GM18517 (cell line): ENCODE data around the gene ACVR1B.

ENCODE experiments used
- ATAC-seq: cut with Tn5 transposase; IDR thresholded peaks from one replicate; pipeline ENCODE4 v1.9.1; 2021; ENCODE audit warnings: mild to moderate bottlenecking, moderate library complexity; ENCODE audit not compliant: unreplicated experiment

Gene ACVR1B

DNA sequence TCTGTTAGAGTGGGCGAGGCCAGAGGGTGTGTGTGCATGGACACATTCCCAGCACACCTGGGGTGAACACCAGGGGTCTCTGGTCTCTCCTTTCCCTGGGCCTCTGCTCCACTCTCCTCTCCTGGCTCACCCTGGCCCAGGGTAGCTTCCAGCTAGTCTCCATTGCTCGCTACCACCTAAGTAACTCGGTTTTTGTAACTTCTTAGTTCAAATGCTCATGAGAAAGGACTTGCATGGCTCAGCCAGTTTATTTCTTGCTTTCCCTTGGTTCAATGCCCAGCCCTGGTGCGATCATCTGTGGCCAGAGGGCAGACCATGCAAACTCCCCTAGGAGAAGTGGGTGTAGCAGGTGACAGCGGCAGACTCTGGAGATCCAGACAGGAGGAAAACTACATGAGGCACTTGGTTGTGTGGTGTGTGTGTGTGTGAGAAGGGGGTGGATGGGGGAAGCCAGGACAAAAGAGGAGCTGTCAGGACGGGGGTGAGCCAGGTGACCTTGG is 8.9 kb upstream of the ACVR1B start:
- no peak for ATAC-seq

DNA sequence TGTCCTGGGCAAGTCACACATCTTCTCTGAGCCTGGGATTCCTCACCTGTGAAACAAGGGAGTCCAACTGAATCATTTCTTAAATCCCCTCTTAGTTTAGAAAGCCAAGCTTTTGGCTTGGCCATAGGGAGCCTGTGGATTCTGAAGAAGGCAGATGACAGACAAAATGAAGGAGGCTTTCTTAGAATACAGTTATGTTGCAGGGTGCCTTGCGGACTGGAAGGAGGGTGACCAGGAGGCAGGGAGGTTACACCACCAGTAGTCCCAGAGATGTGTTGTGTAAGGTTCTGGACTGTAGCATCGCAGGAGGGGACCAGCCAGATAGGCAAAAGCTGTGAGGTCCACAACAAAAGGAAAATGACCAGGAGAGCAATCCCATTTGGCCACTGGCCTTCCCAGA is 8.2 kb upstream of the ACVR1B start:
- no peak for ATAC-seq

DNA sequence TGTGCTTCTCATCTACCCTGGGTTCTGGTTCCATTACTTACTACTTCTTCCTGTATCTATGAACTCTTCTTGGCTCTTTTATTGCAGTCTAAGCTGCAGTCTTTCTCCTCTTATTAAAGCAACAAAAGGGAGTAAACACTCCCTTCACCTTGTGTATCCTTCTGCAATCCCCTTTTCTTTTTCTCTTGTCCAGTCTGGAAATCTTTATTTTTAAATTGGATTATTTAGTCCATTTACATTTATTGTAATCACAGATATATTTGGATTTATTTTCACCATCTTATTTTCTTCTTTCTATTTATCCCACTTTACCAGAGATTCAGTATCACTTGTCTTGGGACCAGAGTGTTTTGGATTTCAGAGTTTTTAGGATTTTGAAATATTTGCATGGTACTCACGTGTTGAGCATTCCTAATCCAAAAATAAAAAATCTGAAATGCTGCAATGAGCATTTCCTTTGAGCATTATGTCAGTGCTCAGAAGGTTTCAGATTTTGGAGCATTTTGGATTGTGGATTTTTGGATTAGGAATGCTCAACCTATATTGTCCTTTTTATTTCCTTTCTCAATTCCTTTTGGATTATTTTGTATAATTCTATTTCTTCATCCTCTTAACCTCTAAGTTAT is 6.8 kb upstream of the ACVR1B start:
- no peak for ATAC-seq

DNA sequence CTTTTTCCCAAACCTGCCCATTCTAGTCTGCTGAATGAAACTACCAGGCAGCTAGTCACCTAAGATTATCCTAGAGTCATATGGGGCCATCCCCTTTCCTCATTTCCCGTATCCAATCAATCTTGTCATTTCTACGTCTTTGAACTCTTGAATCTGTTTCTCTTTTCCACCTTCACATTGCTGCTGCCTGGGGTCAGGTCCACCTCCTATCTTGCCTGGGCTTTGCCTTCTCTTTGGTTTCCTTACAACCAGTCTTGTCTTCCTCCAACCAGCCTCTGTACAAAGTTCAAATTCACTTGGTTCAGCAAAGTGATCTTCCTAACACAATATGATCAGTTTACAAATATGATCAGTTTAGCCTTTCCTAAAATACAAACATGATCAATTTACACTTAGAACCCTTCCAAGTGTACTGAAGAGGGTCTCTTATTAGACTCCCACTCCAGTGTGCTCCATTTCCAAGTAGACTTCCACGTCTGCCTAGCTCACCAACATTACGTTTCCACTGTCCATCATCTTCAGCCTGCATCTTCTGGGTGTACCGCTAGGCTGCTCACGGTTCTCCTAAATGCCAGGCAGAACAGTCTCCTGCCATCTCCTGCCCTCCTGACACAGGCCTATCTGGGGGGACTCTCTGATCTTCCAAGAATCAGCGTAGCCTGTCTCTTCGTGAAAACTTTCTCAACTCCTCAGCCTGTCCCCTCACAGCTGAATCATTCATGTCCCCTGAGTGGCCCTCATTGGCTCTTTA is 4.1 kb upstream of the ACVR1B start:
- no peak for ATAC-seq

DNA sequence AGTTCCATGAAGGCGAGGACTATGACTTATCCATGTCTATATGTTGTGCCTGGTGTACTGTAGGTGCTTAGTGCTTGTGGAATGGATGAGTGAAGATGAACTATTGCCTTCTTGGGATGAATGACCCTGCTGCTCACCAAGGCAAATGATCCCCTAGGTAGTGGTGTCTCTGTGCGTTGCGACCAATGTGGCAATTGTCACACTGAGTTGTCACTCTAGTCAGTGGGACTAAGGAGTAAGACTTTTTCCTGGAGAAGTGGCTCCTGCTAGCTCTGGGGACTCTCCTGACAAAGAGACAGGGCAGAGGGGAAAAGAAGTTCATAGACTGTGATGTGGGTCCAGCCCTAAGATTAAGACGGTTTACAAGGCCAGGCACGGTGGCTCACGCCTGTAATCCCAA is 3.4 kb upstream of the ACVR1B start:
- ATAC-seq, result no peak

DNA sequence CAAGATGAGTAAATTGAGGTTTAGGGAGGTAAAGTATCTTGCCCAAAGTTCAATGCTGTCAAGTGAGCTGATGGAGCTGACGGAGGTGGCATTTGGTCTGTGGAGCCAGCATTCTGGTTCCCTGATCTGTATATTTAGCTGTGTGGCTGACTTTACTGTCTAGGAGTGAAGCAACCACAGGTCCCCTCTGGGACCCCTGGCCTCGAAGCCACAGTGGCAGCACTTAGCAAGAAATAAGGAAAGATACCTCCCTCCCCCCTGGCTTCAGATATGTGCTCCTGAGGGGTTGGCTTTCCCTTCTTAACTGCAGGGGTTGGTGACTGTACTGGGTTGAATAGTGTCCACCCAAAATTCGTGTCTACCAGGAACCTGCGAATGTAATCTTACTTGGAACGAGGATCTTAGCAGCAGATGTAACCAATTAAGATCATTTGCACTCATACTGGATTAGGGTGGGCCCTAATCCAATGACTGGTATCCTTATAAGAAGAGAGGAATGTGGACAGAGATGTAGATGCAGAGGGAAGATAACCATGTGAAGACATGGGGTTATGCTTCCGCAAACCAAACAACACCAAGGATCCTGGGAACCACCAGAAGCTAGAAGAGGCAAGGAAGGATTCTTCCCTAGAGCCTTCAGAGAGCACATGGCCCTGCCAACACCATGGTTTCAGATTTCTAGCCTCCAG is 2.0 kb upstream of the ACVR1B start:
- no peak for ATAC-seq

DNA sequence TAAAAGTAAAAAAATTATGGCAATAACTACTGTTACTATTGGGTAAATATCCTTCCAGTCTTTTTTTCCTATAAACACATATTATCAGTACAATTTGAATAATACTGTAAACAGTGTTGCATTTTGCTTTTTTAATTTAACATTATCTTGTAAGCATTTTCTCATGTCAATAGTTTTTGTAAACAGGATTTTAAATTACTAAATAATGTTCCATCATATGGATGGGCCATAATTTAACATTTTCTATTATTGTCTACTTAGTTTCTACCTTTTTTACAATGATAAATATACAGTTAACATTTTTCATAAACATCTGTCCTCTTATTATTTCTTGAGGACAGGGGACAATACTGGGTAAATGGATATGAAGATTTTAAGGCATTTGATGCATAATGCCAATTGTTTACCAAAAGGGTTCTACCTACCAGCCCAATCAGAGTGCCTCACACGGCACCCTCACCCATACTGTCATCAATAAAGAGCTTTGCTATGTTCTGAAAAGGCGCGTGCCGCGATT is 759 bp upstream of the ACVR1B start:
- ATAC-seq, result no peak

DNA sequence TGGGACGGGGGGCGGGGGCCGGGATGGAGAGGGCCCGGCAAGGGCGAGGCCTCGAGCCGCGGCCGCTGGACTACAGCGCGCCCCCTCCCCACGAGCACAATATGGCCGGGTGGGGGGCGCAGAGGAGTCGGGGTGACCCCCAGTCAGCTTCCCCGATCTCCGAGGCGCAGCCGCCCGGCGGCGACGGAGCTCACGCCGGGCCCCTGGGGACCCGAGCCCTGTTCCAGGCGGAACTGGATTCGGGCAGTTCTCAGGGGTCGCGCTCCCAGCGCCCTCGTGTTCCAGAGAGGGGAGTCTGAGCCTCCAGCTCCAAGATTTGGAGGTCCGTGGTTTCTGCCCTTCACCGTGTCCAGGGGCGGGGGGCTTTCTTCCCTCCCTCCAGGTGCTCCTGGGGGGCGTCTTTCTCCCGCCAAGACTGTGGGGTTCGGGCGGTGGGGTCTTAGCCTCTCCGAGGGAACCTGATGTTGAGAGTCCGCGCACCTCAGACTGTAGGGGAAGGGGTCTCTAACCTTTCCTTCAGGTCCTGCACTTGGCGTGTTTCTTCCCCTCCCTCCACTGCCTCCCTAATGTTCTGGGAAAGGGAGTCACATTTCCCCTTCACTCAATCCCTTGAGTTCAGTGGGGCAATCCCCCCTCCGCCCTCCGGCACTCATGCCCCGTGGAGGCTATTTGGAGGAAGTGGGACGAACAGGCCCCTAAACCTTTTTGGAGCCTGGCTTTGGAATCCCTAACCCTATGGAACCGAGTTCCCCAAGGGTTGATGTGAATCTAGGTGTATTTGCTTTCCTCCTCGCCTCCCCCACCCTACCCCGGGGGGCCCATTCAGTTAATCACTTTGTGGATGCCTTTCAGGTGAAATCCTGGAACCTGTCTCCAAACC is 584 bp downstream of the ACVR1B start:
- ATAC-seq, result no peak

DNA sequence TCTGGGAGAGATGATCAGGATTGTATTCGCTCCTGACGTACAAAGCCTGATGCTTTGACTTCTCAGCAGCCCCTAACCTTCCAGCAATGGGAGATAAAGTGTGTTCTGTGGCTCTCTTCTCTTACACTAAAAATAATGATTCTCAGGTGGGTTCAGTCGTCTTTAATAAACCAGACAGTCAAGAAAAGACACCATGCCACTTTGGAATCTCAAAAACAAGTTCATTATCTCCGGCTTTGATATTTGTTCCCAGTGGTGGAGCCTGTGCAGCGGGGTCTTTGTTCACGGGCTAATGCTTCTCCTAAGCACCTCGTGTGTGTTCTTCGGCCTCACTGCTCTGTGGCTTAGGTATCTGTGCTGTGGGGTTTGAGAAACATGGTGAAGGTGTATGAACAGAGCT is 1.6 kb downstream of the ACVR1B start:
- ATAC-seq, result no peak

DNA sequence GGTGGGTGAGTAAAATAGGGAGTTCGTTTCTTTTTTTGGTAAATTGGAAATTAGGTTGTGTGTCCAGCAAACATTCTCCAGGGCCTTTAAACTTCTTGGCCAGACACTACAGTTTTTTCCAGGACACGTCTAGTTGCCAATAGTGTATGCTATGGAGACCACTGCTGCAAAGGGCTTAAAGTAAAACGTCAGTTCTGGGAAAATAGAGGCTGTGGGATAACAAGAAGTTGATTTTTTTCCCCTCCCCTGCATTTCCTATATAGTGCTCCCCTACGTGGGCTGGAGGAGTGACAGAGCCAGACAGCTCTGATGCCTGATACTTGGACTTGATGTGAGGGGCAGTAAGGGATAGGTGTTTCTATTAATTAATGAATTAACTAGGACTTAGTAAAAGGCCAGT is 2.4 kb downstream of the ACVR1B start:
- ATAC-seq, result no peak

DNA sequence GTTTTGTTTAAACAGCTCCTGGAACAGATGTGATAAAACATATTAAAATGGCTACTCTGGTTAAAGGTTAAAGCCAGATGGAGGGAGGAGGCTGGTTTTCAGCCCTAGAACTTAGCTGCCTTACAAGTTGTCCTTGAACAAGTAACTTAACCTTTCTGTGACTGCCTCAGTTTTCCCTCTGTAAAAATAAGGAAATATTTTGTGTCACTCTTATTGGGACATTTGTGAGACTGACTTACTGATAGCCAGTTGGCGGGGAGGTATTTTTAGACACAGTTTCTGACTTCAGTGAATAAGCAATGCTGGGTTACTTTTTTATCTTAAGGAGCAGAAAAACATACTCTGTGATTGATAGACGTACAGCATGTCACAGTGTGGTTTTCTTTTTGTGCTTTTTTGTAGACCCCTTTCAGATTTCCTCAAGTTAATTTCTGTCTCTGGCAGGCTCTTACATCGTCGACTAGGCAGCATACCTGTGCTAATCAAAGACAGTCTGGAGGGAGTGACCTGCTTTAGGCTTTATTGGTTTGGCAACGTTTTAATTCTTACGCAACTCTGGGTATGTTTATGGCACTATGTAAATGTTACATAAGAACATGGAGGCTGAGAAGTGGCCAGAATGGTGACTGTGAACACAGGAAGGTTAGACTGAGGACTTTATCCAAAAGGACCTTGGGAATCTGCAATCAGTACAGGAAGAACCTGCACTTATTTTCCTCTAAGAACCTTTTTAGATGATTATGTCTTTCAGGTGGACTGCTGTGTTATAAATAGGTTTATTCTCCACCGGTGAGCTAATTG is 3.3 kb downstream of the ACVR1B start:
- ATAC-seq, result no peak

DNA sequence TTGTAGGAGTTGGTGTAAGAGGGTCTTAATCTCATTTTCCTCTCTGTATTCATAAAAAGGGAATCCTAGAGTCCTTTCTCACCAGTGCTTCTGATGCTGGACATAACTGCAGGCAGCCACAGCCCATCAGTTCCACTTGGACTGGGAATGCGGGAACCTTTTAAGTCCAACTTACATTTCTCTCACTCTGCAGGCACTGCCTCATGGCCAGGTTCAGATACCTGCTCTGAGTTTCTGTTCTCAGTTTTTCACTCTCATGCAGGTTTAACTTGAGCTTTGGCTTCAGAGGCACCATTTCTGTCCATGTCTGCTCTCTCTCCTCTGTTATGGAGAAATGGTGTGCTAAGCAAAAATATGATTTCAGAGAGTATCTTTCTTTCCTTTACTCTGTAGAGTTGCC is 4.2 kb downstream of the ACVR1B start:
- no peak for ATAC-seq

DNA sequence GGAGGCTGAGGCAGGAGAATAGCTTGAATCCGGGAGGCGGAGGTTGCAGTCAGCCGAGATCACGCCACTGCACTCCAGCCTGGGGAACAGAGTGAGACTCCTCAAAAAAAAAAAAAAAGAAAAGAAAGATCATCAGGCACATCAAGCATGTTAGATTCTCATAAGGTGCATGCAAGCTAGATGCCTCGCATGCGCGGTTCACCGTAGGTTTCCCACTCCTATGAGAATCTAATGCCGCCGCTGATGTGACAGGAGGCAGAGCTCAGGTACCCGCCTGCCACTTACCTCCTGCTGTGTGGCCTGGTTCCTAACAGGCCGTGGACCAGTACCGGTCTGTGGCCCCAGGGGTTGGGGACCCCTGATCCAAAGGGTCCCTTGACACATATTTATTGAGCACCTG is 7.0 kb downstream of the ACVR1B start:
- no peak for ATAC-seq

DNA sequence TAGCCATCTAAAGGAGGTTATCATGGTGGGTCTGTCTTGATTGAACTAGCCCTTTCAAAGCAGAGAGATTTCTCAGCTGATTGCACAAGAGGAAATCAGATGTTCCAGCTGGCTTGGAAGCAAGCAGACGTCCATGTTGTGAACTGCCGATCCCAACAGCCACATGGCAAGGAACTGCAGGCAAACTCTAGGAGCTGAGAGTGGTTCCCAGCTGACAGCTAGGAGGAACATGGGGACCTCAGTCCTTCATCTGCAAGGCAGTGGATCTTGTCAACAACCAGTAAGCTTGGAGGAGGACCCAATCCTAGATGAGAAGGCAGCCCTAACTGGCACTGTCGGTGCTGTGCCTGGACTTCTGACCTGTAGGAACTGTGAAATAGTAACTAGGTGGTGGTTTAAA is 7.7 kb downstream of the ACVR1B start:
- no peak for ATAC-seq

DNA sequence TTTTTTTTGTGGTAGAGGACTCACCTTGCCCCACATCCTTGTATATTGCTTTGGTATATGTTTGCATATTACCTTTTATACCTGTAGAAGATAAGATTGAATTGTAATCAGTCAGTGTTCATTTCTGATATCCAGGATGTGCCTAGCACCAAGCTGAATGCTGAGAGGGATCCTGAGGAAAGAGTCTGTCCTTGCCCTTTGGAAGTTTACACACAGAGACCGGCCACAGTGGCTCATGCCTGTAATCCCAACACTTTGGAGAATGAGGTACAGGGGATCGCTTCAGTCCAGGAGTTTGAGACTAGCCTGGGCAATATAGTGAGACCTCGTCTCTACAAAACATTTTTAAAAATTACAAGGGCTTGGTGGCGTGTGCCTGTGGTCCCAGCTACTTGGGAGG is 8.4 kb downstream of the ACVR1B start:
- no peak for ATAC-seq

DNA sequence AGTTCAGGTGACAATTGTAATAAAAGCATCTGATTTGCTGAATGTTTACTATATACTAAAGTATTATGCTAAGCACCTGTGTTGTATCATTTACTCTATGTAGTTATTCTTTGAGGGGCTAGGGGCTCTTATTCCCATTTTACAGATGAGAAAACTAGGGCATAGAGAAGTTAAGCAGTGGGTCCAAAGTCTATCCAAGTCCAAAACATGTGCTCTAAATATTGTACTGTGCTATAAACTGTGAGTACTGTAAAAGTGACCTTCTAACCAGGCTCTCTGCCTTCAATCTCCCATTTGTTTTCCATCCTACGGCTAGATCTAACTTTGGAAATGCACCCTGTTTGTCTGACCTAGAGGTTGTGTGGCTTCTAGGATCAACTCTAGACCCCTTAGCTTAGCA is 9.0 kb downstream of the ACVR1B start:
- no peak for ATAC-seq

DNA sequence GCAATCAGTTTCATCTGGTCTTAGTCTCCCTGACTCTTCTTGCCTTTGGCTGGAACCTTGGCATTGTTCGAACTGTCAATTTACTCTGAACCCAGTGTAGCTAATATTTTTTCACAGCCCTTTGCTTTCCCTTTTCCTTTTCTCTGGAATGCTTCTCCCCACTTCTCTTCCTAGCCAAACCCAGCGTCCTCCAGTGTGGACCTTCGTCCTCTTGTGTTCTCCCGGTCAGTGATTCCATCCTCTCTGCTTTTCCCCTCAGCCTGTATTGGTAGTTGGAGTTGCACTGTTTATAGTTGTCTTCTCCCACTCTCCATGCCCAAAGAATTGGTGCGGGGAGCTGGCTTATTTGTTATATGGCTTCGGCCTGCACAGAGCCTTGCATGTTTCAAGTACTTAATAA is 9.4 kb downstream of the ACVR1B start:
- no peak for ATAC-seq

DNA sequence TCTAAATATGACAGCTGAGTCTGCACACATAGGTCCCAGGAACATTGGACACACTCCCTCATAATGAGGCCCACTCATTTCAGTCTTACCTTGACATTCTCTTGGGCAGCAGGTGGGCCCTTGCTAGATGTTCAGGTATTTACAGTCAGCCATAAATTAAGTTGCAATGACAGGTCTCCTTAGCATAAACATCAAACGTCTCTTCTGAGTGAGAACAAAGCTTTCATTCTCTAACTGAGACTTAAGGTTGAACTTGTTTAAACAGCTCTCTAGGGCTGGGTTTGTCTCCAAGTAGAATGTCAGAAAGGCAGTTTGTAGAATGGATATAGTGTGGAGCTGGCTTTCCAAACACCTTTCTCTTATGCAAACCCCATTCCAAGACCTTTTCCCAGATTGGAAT is 10.3 kb downstream of the ACVR1B start:
- ATAC-seq, result no peak

DNA sequence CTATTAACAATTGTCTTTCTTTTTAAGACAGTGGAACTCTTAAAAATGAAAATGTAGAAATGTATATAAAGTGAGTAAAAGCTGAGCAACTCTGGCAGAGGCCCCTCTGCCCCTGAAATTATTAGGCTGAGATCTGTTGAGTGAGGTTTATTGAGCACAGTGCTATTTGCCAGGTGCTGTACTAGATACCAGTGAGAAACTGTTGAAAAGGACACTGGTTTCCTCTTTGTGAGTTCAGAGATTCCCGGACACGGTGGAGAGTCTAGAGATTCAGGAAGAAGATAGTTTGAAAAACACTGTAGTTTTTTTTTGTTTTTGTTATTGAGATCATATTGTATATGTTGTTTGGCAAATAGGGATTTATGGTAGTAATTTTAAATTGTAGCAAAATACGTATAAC is 11.2 kb downstream of the ACVR1B start:
- no peak for ATAC-seq

DNA sequence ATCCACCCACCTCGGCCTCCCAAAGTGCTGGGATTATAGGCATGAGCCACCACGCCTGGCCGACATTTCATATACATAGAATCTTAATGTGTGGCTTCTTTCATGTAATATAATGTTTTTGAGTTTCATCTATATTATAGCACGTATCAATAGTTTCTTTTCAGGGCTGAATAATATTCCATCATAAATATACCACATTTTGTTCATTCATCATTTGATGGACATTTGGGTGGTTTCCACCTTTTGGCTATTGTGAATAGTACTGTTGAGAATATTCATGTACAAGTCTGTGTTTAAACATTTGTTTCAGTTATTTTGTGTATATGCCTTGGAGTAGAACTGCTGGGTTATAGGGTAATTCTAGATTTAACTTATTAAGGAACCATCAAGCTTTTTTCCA is 12.0 kb downstream of the ACVR1B start:
- ATAC-seq, result no peak
